ENCODE measurements around the gene CDC42EP4. TPM values are rescaled to one million over a fixed set of nuclear protein-coding genes. Genes with fewer than 3 reads are reported as not detected.

Gene CDC42EP4
- total and polyA plus RNA-seq, 9 of the 15 experiments (the other 6 are each of a cell fraction or from before 2014, with no cell fraction given) = 0.65 to 20.8 (median 12.3) TPM

DNA sequence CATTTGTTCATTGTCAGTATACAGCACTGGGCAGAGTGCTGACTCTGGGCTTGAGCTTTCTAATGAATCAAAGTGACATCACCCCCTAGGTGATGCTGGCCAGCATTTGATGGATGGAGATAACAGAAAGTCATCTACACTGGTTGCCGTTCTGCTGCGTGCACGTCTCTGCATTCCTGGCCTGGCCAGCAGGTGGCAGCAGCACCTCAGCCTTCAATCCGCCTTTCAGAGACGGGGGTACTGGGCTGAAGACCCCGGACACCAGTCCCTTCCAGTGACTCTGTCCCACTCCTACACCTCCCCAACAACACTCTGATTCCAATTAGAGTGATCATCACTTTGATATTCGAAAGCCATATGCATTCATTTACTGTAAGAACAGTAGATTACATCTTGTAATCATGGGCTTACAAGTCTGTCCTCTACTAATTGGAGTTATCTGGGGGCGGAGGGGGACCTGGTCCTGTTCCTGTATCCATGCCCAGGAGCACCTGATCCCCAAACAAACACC is 56.1 kb downstream of the CDC42EP4 start (continued):
- peak; percentile 99 for TF ChIP-seq SMC3 (conservative IDR thresholded peaks at IDR 0.05; ENCODE audit: insufficient read depth, low read depth, low read length)
- TF ChIP-seq ZNF253 (CRISPR knock-in tag; conservative IDR thresholded peaks at IDR 0.05) = no peak
- no peak for TF ChIP-seq HEY1 (CRISPR knock-in tag; IDR thresholded peaks at IDR 0.05; ENCODE audit: borderline replicate concordance)
- no peak for TF ChIP-seq TCF3 (CRISPR knock-in tag; IDR thresholded peaks at IDR 0.05)
- no peak for TF ChIP-seq GTF2E2 (tag; IDR thresholded peaks at IDR 0.05)
- TF ChIP-seq KDM5B (IDR thresholded peaks at IDR 0.05; ENCODE audit: insufficient replicate concordance, low read depth, low read length) = no peak
- no peak for TF ChIP-seq PCBP1 (IDR thresholded peaks at IDR 0.05; ENCODE audit: low read depth, low read length, poor library complexity, severe bottlenecking)
- TF ChIP-seq HDAC8 (tag; IDR thresholded peaks at IDR 0.05) = no peak
- TF ChIP-seq ZC3H4 (CRISPR knock-in tag; IDR thresholded peaks at IDR 0.05; ENCODE audit: borderline replicate concordance) = no peak
- TF ChIP-seq YY1 (IDR thresholded peaks at IDR 0.05; ENCODE audit: borderline replicate concordance in 1 of 3, control insufficient read depth in 1 of 3, extremely low read depth in 1 of 3, insufficient read depth in 3 of 3, insufficient read length in 1 of 3, insufficient replicate concordance in 2 of 3, low read depth in 1 of 3, low read length in 2 of 3) = no peak
- TF ChIP-seq VEZF1 (CRISPR knock-in tag; IDR thresholded peaks at IDR 0.05) = peak; percentile 49; the same call in 1 of the 2 replicates
- TF ChIP-seq CHD7 (IDR thresholded peaks at IDR 0.05; ENCODE audit: low read depth, low read length) = no peak
- TF ChIP-seq TBP (optimal IDR thresholded peaks at IDR 0.05; ENCODE audit: low read depth, low read length) = no peak
